Liver (tissue), 9 donors: ENCODE data around the gene TPK1. TPM values are rescaled to one million over a fixed set of nuclear protein-coding genes. Genes with fewer than 3 reads are reported as not detected.

Experiments
- DNase-seq: peaks from one replicate; pipeline ENCODE4 v3.0.0-alpha.2; 2017; ENCODE audit warnings: low spot score
- H3K27ac ChIP-seq, 2 donors: one replicate each; pipeline ENCODE4 v1.7.0; 2013; ENCODE audit warnings: inconsistent platforms in 2 of 2, low read length in 2 of 2, control low read depth in 1 of 2, low read depth in 1 of 2, mild to moderate bottlenecking in 1 of 2
- H3K27me3 ChIP-seq, 4 donors: one replicate each; pipeline versions ENCODE4 v1.6.1 to v1.7.0; 2013; ENCODE audit warnings: low read length in 3 of 4, inconsistent platforms in 1 of 4, mild to moderate bottlenecking in 1 of 4, moderate library complexity in 1 of 4; ENCODE audit not compliant: control insufficient read depth in 4 of 4, insufficient read depth in 4 of 4
- H3K36me3 ChIP-seq, 4 donors: one replicate each; pipeline versions ENCODE4 v1.6.1 to v1.7.0; 2013; ENCODE audit warnings: low read length in 3 of 4, mild to moderate bottlenecking in 3 of 4, low read depth in 1 of 4, moderate library complexity in 1 of 4; ENCODE audit not compliant: control insufficient read depth in 4 of 4, insufficient read depth in 3 of 4
- H3K4me1 ChIP-seq, 4 donors: one replicate each; pipeline versions ENCODE4 v1.6.1 to v1.7.0; 2013; ENCODE audit warnings: low read length in 3 of 4, mild to moderate bottlenecking in 3 of 4, moderate library complexity in 1 of 4; ENCODE audit not compliant: control insufficient read depth in 4 of 4, insufficient read depth in 4 of 4
- H3K4me3 ChIP-seq, 3 donors: one replicate each; pipeline versions ENCODE4 v1.6.1 to v1.7.0; 2013; ENCODE audit warnings: low read length in 3 of 3, control low read depth in 1 of 3, low read depth in 1 of 3, mild to moderate bottlenecking in 1 of 3
- H3K9ac ChIP-seq, 2 donors: one replicate each; pipeline ENCODE4 v1.7.0; 2013; ENCODE audit warnings: low read length in 2 of 2, mild to moderate bottlenecking in 2 of 2, moderate library complexity in 2 of 2, control low read depth in 1 of 2, low read depth in 1 of 2
- H3K9me3 ChIP-seq, 4 donors: one replicate each; pipeline versions ENCODE4 v1.6.1 to v1.7.0; 2013; ENCODE audit warnings: low read length in 3 of 4; ENCODE audit not compliant: control insufficient read depth in 4 of 4
- ATF3 ChIP-seq: IDR thresholded peaks from 2 replicates; pipeline ENCODE4 v1.6.1; 2016; ENCODE audit warnings: antibody characterized with exemption
- EGR1 ChIP-seq, 2 donors: IDR thresholded peaks; 2 replicates each; pipeline ENCODE4 v1.6.1; 2016 to 2018; ENCODE audit warnings: antibody characterized with exemption in 2 of 2, low read depth in 2 of 2
- FOXA1 ChIP-seq: IDR thresholded peaks from 2 replicates; pipeline ENCODE4 v1.6.1; 2016; ENCODE audit warnings: antibody characterized with exemption
- FOXA2 ChIP-seq: IDR thresholded peaks from 2 replicates; pipeline ENCODE4 v1.6.1; 2016; ENCODE audit warnings: antibody characterized with exemption
- GABPA ChIP-seq, 2 donors: IDR thresholded peaks in 1 of 2; conservative IDR thresholded peaks in 1 of 2; 2 replicates each; pipeline ENCODE4 v1.6.1; 2016; ENCODE audit warnings: antibody characterized with exemption in 2 of 2, mild to moderate bottlenecking in 1 of 2, moderate library complexity in 1 of 2
- HNF4A ChIP-seq, 2 donors: conservative IDR thresholded peaks; 2 replicates each; pipeline ENCODE4 v1.6.1; 2016; ENCODE audit warnings: antibody characterized with exemption in 2 of 2, mild to moderate bottlenecking in 2 of 2
- HNF4G ChIP-seq: IDR thresholded peaks from 2 replicates; pipeline ENCODE4 v1.6.1; 2016; ENCODE audit warnings: antibody characterized with exemption
- JUND ChIP-seq, 2 donors: IDR thresholded peaks; 2 replicates each; pipeline ENCODE4 v1.6.1; 2016; ENCODE audit warnings: antibody characterized with exemption in 2 of 2
- MAX ChIP-seq: IDR thresholded peaks from 2 replicates; pipeline ENCODE4 v1.6.1; 2016; ENCODE audit warnings: antibody characterized with exemption
- NR2F2 ChIP-seq: IDR thresholded peaks from 2 replicates; pipeline ENCODE4 v1.6.1; 2016; ENCODE audit warnings: antibody characterized with exemption
- RAD21 ChIP-seq, 2 donors: IDR thresholded peaks; 2 replicates each; pipeline ENCODE4 v1.6.1; 2016; ENCODE audit warnings: antibody characterized with exemption in 2 of 2, mild to moderate bottlenecking in 2 of 2
- REST ChIP-seq: IDR thresholded peaks from 2 replicates; pipeline ENCODE4 v1.6.1; 2016; ENCODE audit warnings: antibody characterized with exemption, mild to moderate bottlenecking
- RXRA ChIP-seq, 2 donors: IDR thresholded peaks; 2 replicates each; pipeline ENCODE4 v1.6.1; 2017 to 2018; ENCODE audit warnings: antibody characterized with exemption in 2 of 2, mild to moderate bottlenecking in 1 of 2
- SP1 ChIP-seq: IDR thresholded peaks from 2 replicates; pipeline ENCODE4 v1.6.1; 2018; ENCODE audit warnings: antibody characterized with exemption, mild to moderate bottlenecking
- TAF1 ChIP-seq: conservative IDR thresholded peaks from 2 replicates; pipeline ENCODE4 v1.6.1; 2016; ENCODE audit warnings: antibody characterized with exemption, mild to moderate bottlenecking
- YY1 ChIP-seq: IDR thresholded peaks from 2 replicates; pipeline ENCODE4 v1.6.1; 2016; ENCODE audit warnings: antibody characterized with exemption, mild to moderate bottlenecking
- ZBTB33 ChIP-seq: IDR thresholded peaks from 2 replicates; pipeline ENCODE4 v1.6.1; 2016; ENCODE audit warnings: antibody characterized with exemption
- WGBS: extraction: QIAGEN DNeasy Blood & Tissue Kit; methylation state at CpG from one replicate; pipeline ENCODE4 v1.1.7; 2013; 5-methylcytosine and 5-hydroxymethylcytosine counted together
- polyA plus RNA-seq, 2 donors: library from polyadenylated mRNA; stranded (reverse) in 1 of 2; unstranded in 1 of 2; fragments of 200-250 nt in 1 of 2; fragments of >200 nt in 1 of 2; fragmentation: Nextera tagmentation in 1 of 2; extraction: Ambion mirVana in 1 of 2; gene quantifications; one replicate each; pipeline versions ENCODE4 v1.2.1 to v1.2.3, GENCODE V29; 2013 to 2015
- total RNA-seq, 2 donors: library from RNA; depleted of rRNA; stranded (reverse); fragments of >200 nt; gene quantifications; one replicate each; pipeline ENCODE4 v1.2.3, GENCODE V29; 2014
- donor health status: healthy.
- donor health status: healthy.
- donor health status: healthy.
- donor health status: healthy.
- donor health status: healthy.

The TPK1 gene
- total and polyA plus RNA-seq, 4 donors: 2.2 to 7.5 (median 3.3) TPM

GRCh38 chr7:144547888-144548287 is 288.0 kb downstream of the TPK1 start:
- H3K9ac ChIP-seq: no peak overlapping the region
- no peaks in the 10 kb centered on the region for H3K9me3 ChIP-seq
- no peaks in the 10 kb centered on the region for H3K4me1 ChIP-seq
- H3K4me3 ChIP-seq: no peak overlapping the region
- WGBS: 91% methylated on average over 1 of the region's 1 CpG
- TF ChIP-seq FOXA2: no peak
- TF ChIP-seq RAD21 (IDR thresholded peaks at IDR 0.05): no peak
- TF ChIP-seq RXRA (IDR thresholded peaks at IDR 0.05): no peak
- no peak for TF ChIP-seq TAF1
- TF ChIP-seq FOXA1: no peak
- no peak for TF ChIP-seq ATF3
- no peak for TF ChIP-seq NR2F2
- TF ChIP-seq JUND (IDR thresholded peaks at IDR 0.05): no peak
- TF ChIP-seq HNF4G: no peak
- TF ChIP-seq HNF4A (conservative IDR thresholded peaks at IDR 0.05): no peak
- no peak for TF ChIP-seq EGR1 (IDR thresholded peaks at IDR 0.05; ENCODE audit: low read depth in 2 of 2)
- no peak for TF ChIP-seq MAX
- TF ChIP-seq REST: no peak
- no peak for TF ChIP-seq GABPA (IDR thresholded peaks at IDR 0.05 in 1 of 2, conservative IDR thresholded peaks at IDR 0.05 in 1 of 2)
- H3K27ac ChIP-seq: no peak overlapping the region
- no peaks in the 10 kb centered on the region for H3K27me3 ChIP-seq
- no peaks in the 10 kb centered on the region for H3K36me3 ChIP-seq
- DNase-seq: no peak

- WGBS: 80% methylated on average over 2 of the region's 2 CpGs
- TF ChIP-seq GABPA (IDR thresholded peaks at IDR 0.05 in 1 of 2, conservative IDR thresholded peaks at IDR 0.05 in 1 of 2): no peak
- TF ChIP-seq REST: no peak
- no peak for TF ChIP-seq SP1
- TF ChIP-seq EGR1 (IDR thresholded peaks at IDR 0.05; ENCODE audit: low read depth in 2 of 2): no peak
- TF ChIP-seq RXRA (IDR thresholded peaks at IDR 0.05): no peak
- no peak for TF ChIP-seq ZBTB33
- TF ChIP-seq TAF1: no peak
- TF ChIP-seq HNF4A (conservative IDR thresholded peaks at IDR 0.05): no peak
- no peak for TF ChIP-seq FOXA2
- no peak for TF ChIP-seq HNF4G
- TF ChIP-seq YY1: no peak
- no peak for TF ChIP-seq NR2F2
- TF ChIP-seq MAX: no peak
- DNase-seq: no peak
- H3K4me1 ChIP-seq: no peaks in the 10 kb centered on the region
- H3K9me3 ChIP-seq: no peaks in the 10 kb centered on the region
- no peak overlapping the region for H3K27ac ChIP-seq
- H3K36me3 ChIP-seq: no peaks in the 10 kb centered on the region
- no peaks in the 10 kb centered on the region for H3K27me3 ChIP-seq
- H3K9ac ChIP-seq: no peak overlapping the region
- no peak overlapping the region for H3K4me3 ChIP-seq
These were observed 289.1 kb downstream of the TPK1 start for GRCh38 chr7:144546782-144547181.
